Measurements from ENCODE around the gene MAP4K4. TPM values are rescaled to one million over a fixed set of nuclear protein-coding genes. Genes with fewer than 3 reads are reported as not detected.
A peak's percentile ranks its signal among the peaks of the same experiment; 100 is the strongest.

The MAP4K4 gene
- total and polyA plus RNA-seq, 2 donors = 22.4 to 30.9 TPM

- 97% methylated on average over 4 of the region's 4 CpGs for WGBS
- H3K36me3 ChIP-seq (ENCODE audit: control insufficient read depth in 2 of 2, insufficient read depth in 2 of 2, low read length in 1 of 2) = peaks cover 51 to 54% of the 10 kb centered on the region in 2 donors
These were observed 163.9 kb downstream of the MAP4K4 start for GRCh38 chr2:101861382-101861781.

GRCh38 chr2:101863534-101863933 is 166.0 kb downstream of the MAP4K4 start:
- DNase-seq (ENCODE audit: low read depth in 6 of 9, low spot score in 9 of 9) = no peak
- H3K36me3 ChIP-seq (ENCODE audit: control insufficient read depth in 2 of 2, insufficient read depth in 2 of 2, low read length in 1 of 2) = peaks cover 62 to 64% of the 10 kb centered on the region in 2 donors
- H3K9me3 ChIP-seq (ENCODE audit: control insufficient read depth in 2 of 2, insufficient read depth in 1 of 2, low read length in 1 of 2) = no peaks in the 10 kb centered on the region
- no peak overlapping the region for H3K4me3 ChIP-seq (ENCODE audit: low read length in 2 of 2)
- no peaks in the 10 kb centered on the region for H3K4me1 ChIP-seq (ENCODE audit: control insufficient read depth in 2 of 2, insufficient read depth in 2 of 2, low read length in 2 of 2)
- no peak overlapping the region for H3K27ac ChIP-seq (ENCODE audit: low read depth in 1 of 2, low read length in 1 of 2)
- 98% methylated on average over 7 of the region's 7 CpGs for WGBS
- H3K27me3 ChIP-seq (ENCODE audit: control insufficient read depth in 2 of 2, insufficient read depth in 1 of 2, low read length in 1 of 2) = no peaks in the 10 kb centered on the region

More at GRCh38 chr2:101861382-101861781, 163.9 kb downstream of the MAP4K4 start:
- Histone ChIP-seq H3K27me3 (ENCODE audit: control insufficient read depth in 2 of 2, insufficient read depth in 1 of 2, low read length in 1 of 2) (no peaks in the 10 kb centered on the region), H3K9me3 (ENCODE audit: control insufficient read depth in 2 of 2, insufficient read depth in 1 of 2, low read length in 1 of 2) (no peaks in the 10 kb centered on the region), H3K4me3 (ENCODE audit: low read length in 2 of 2) (no peak overlapping the region), H3K27ac (ENCODE audit: low read depth in 1 of 2, low read length in 1 of 2) (no peak overlapping the region), H3K4me1 (ENCODE audit: control insufficient read depth in 2 of 2, insufficient read depth in 2 of 2, low read length in 2 of 2) (no peaks in the 10 kb centered on the region)
- no peak for DNase-seq (ENCODE audit: low read depth in 6 of 9, low spot score in 9 of 9)

GRCh38 chr2:101864426-101864825 is 166.9 kb downstream of the MAP4K4 start:
- no peak overlapping the region for H3K27ac ChIP-seq (ENCODE audit: low read depth in 1 of 2, low read length in 1 of 2)
- no peak overlapping the region for H3K4me3 ChIP-seq (ENCODE audit: low read length in 2 of 2)
- WGBS = 97% methylated on average over 1 of the region's 1 CpG
- no peaks in the 10 kb centered on the region for H3K9me3 ChIP-seq (ENCODE audit: control insufficient read depth in 2 of 2, insufficient read depth in 1 of 2, low read length in 1 of 2)
- DNase-seq (ENCODE audit: low read depth in 6 of 9, low spot score in 9 of 9) = no peak
- peaks cover 57 to 62% of the 10 kb centered on the region in 2 donors for H3K36me3 ChIP-seq (ENCODE audit: control insufficient read depth in 2 of 2, insufficient read depth in 2 of 2, low read length in 1 of 2)
- no peaks in the 10 kb centered on the region for H3K27me3 ChIP-seq (ENCODE audit: control insufficient read depth in 2 of 2, insufficient read depth in 1 of 2, low read length in 1 of 2)
- no peaks in the 10 kb centered on the region for H3K4me1 ChIP-seq (ENCODE audit: control insufficient read depth in 2 of 2, insufficient read depth in 2 of 2, low read length in 2 of 2)

- Histone ChIP-seq H3K4me1 (ENCODE audit: control insufficient read depth in 2 of 2, insufficient read depth in 2 of 2, low read length in 2 of 2) (no peaks in the 10 kb centered on the region), H3K9me3 (ENCODE audit: control insufficient read depth in 2 of 2, insufficient read depth in 1 of 2, low read length in 1 of 2) (no peaks in the 10 kb centered on the region), H3K27ac (ENCODE audit: low read depth in 1 of 2, low read length in 1 of 2) (no peak overlapping the region), H3K36me3 (ENCODE audit: control insufficient read depth in 2 of 2, insufficient read depth in 2 of 2, low read length in 1 of 2) (peaks cover 59 to 81% of the 10 kb centered on the region in 2 donors), H3K27me3 (ENCODE audit: control insufficient read depth in 2 of 2, insufficient read depth in 1 of 2, low read length in 1 of 2) (no peaks in the 10 kb centered on the region), H3K4me3 (ENCODE audit: low read length in 2 of 2) (no peak overlapping the region)
- DNase-seq (ENCODE audit: low read depth in 6 of 9, low spot score in 9 of 9) = no peak
- 86% methylated on average over 5 of the region's 5 CpGs for WGBS
These were observed 171.0 kb downstream of the MAP4K4 start for GRCh38 chr2:101868525-101868924.

GRCh38 chr2:101869527-101869926 is 172.0 kb downstream of the MAP4K4 start:
- over 99% methylated on average over 15 of the region's 15 CpGs for WGBS

GRCh38 chr2:101870444-101870843 is 172.9 kb downstream of the MAP4K4 start:
- H3K4me1 ChIP-seq (ENCODE audit: control insufficient read depth in 2 of 2, insufficient read depth in 2 of 2, low read length in 2 of 2) = no peaks in the 10 kb centered on the region
- H3K36me3 ChIP-seq (ENCODE audit: control insufficient read depth in 2 of 2, insufficient read depth in 2 of 2, low read length in 1 of 2) = peaks cover 60 to 80% of the 10 kb centered on the region in 2 donors
- H3K9me3 ChIP-seq (ENCODE audit: control insufficient read depth in 2 of 2, insufficient read depth in 1 of 2, low read length in 1 of 2) = no peaks in the 10 kb centered on the region
- no peak for DNase-seq (ENCODE audit: low read depth in 6 of 9, low spot score in 9 of 9)
- no peaks in the 10 kb centered on the region for H3K27me3 ChIP-seq (ENCODE audit: control insufficient read depth in 2 of 2, insufficient read depth in 1 of 2, low read length in 1 of 2)
- WGBS = over 99% methylated on average over 11 of the region's 11 CpGs
- H3K4me3 ChIP-seq (ENCODE audit: low read length in 2 of 2) = no peak overlapping the region
- no peak overlapping the region for H3K27ac ChIP-seq (ENCODE audit: low read depth in 1 of 2, low read length in 1 of 2)

More at GRCh38 chr2:101869527-101869926, 172.0 kb downstream of the MAP4K4 start:
- H3K27me3 ChIP-seq (ENCODE audit: control insufficient read depth in 2 of 2, insufficient read depth in 1 of 2, low read length in 1 of 2) = no peaks in the 10 kb centered on the region
- DNase-seq (ENCODE audit: low read depth in 6 of 9, low spot score in 9 of 9) = no peak
- H3K36me3 ChIP-seq (ENCODE audit: control insufficient read depth in 2 of 2, insufficient read depth in 2 of 2, low read length in 1 of 2) = peaks cover 67 to 84% of the 10 kb centered on the region in 2 donors
- H3K4me3 ChIP-seq (ENCODE audit: low read length in 2 of 2) = no peak overlapping the region
- no peaks in the 10 kb centered on the region for H3K4me1 ChIP-seq (ENCODE audit: control insufficient read depth in 2 of 2, insufficient read depth in 2 of 2, low read length in 2 of 2)
- no peak overlapping the region for H3K27ac ChIP-seq (ENCODE audit: low read depth in 1 of 2, low read length in 1 of 2)
- H3K9me3 ChIP-seq (ENCODE audit: control insufficient read depth in 2 of 2, insufficient read depth in 1 of 2, low read length in 1 of 2) = no peaks in the 10 kb centered on the region

- peaks cover 54 to 76% of the 10 kb centered on the region in 2 donors for H3K36me3 ChIP-seq (ENCODE audit: control insufficient read depth in 2 of 2, insufficient read depth in 2 of 2, low read length in 1 of 2)
- WGBS = 94% methylated on average over 5 of the region's 5 CpGs
These were observed 174.0 kb downstream of the MAP4K4 start for GRCh38 chr2:101871480-101871879.

GRCh38 chr2:101872480-101872879 is 175.0 kb downstream of the MAP4K4 start:
- 96% methylated on average over 3 of the region's 3 CpGs for WGBS
- H3K36me3 ChIP-seq (ENCODE audit: control insufficient read depth in 2 of 2, insufficient read depth in 2 of 2, low read length in 1 of 2) = peaks cover 53 to 70% of the 10 kb centered on the region in 2 donors

More at GRCh38 chr2:101871480-101871879, 174.0 kb downstream of the MAP4K4 start:
- H3K27ac ChIP-seq (ENCODE audit: low read depth in 1 of 2, low read length in 1 of 2) = no peak overlapping the region
- H3K4me1 ChIP-seq (ENCODE audit: control insufficient read depth in 2 of 2, insufficient read depth in 2 of 2, low read length in 2 of 2) = no peaks in the 10 kb centered on the region
- no peak for DNase-seq (ENCODE audit: low read depth in 6 of 9, low spot score in 9 of 9)
- no peaks in the 10 kb centered on the region for H3K9me3 ChIP-seq (ENCODE audit: control insufficient read depth in 2 of 2, insufficient read depth in 1 of 2, low read length in 1 of 2)
- no peaks in the 10 kb centered on the region for H3K27me3 ChIP-seq (ENCODE audit: control insufficient read depth in 2 of 2, insufficient read depth in 1 of 2, low read length in 1 of 2)
- no peak overlapping the region for H3K4me3 ChIP-seq (ENCODE audit: low read length in 2 of 2)

GRCh38 chr2:101873543-101873942 is 176.0 kb downstream of the MAP4K4 start:
- Histone ChIP-seq H3K36me3 (ENCODE audit: control insufficient read depth in 2 of 2, insufficient read depth in 2 of 2, low read length in 1 of 2) (peaks cover 51 to 69% of the 10 kb centered on the region in 2 donors), H3K9me3 (ENCODE audit: control insufficient read depth in 2 of 2, insufficient read depth in 1 of 2, low read length in 1 of 2) (no peaks in the 10 kb centered on the region), H3K27ac (ENCODE audit: low read depth in 1 of 2, low read length in 1 of 2) (no peak overlapping the region), H3K4me1 (ENCODE audit: control insufficient read depth in 2 of 2, insufficient read depth in 2 of 2, low read length in 2 of 2) (no peaks in the 10 kb centered on the region), H3K4me3 (ENCODE audit: low read length in 2 of 2) (no peak overlapping the region), H3K27me3 (ENCODE audit: control insufficient read depth in 2 of 2, insufficient read depth in 1 of 2, low read length in 1 of 2) (no peaks in the 10 kb centered on the region)
- WGBS = 97% methylated on average over 3 of the region's 3 CpGs
- peak in 5 of 9 donors; percentile 3 to 38 (median 15) for DNase-seq (ENCODE audit: low read depth in 6 of 9, low spot score in 9 of 9)

More at GRCh38 chr2:101872480-101872879, 175.0 kb downstream of the MAP4K4 start:
- H3K4me1 ChIP-seq (ENCODE audit: control insufficient read depth in 2 of 2, insufficient read depth in 2 of 2, low read length in 2 of 2) = no peaks in the 10 kb centered on the region
- H3K27ac ChIP-seq (ENCODE audit: low read depth in 1 of 2, low read length in 1 of 2) = no peak overlapping the region
- no peak for DNase-seq (ENCODE audit: low read depth in 6 of 9, low spot score in 9 of 9)
- H3K4me3 ChIP-seq (ENCODE audit: low read length in 2 of 2) = no peak overlapping the region
- H3K27me3 ChIP-seq (ENCODE audit: control insufficient read depth in 2 of 2, insufficient read depth in 1 of 2, low read length in 1 of 2) = no peaks in the 10 kb centered on the region
- no peaks in the 10 kb centered on the region for H3K9me3 ChIP-seq (ENCODE audit: control insufficient read depth in 2 of 2, insufficient read depth in 1 of 2, low read length in 1 of 2)
